GM21528 (cell line): ENCODE data around the gene SLC6A19.
"Not testable (repeated sequence)": the region's sequence is repeated elsewhere in the genome, so short reads cannot be mapped to it uniquely, and the experiment has no call there.

Source experiments
- ATAC-seq: cut with Tn5 transposase; IDR thresholded peaks from one replicate; pipeline ENCODE4 v1.9.1; 2021; ENCODE audit warnings: mild to moderate bottlenecking, moderate library complexity; ENCODE audit not compliant: unreplicated experiment, low FRiP score

SLC6A19 gene

DNA sequence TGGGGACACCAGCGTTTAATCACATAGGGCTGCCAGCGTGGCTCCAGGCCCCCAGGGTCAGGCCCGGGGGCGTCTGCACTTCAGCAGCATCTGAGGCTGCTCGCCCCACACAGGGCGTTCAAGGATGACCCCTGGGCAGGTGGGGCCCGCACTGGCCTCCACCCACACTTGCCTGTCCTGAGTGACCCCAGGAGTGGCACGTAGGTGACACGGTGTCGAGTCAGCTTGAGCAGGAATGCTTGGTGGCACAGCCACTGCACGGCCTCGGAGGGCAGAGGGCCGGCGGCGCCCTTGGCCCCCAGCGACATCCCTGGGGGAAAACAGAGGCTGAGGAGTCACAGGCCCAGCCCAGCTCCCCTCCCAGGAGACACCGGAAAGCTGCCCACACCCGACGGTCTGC, 52.8 kb downstream of the SLC6A19 start:
- no peak for ATAC-seq

DNA sequence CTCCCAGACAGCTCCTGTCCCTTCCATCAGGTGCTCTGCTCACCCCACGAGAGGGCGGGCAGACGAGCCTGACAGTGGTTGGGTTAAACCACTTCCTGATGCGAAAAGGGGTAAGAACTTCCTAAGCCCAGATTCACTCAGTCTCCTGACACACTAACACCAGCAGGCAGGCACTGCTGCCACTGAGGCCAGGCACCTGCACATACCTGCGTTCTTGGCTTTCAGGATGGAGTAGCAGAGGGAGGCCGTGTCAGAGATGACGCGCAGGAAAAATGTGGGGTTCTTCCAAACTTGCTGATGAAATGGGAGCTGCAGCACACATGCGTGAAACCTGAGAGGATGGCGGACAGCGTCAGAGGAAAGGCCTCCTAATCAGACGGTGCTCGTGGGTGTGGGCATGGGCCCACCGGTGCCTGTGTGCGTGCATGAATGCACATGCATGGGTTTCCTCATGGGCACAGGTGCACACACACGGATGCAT, 53.7 kb downstream of the SLC6A19 start:
- ATAC-seq = no peak

DNA sequence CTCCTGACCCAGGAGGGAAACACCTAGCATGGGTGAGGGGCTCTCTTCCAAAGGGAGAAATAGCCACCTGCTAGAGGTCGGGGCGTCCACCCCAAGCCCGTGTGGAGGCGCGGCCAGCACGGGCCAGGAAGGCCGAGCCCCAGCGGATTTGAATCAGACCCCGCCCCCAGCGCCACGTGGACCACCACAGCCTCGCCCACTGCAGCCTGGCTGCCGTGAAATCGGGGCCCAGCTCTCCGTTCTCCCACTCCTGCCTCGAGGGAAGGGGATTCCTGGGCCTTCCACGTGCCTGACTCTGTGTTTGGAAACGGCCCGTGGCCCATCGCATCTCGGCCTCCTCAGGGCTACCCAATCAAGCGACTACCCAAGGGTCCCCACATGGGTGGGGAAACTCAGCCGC, 55.4 kb downstream of the SLC6A19 start:
- no peak for ATAC-seq

DNA sequence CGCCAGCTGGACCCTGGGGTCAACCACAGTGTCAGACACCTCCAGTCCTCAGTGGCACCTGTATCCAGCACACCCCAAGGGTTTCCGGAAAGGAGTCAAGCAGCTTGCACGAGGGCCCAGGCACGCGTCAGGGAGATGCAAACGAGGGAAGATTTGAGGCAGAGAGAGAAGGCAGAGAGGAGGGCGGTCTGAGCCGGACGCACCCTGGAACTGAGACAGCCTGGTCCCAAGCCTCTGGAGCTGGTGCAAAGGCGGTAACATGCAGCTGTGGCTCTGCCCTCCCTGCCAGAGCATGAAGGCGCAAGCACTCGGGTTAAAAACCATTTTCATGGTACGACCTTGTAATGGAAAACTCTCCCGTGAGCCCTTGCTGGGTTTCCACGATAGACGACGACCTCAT, 56.0 kb downstream of the SLC6A19 start:
- ATAC-seq = no peak

DNA sequence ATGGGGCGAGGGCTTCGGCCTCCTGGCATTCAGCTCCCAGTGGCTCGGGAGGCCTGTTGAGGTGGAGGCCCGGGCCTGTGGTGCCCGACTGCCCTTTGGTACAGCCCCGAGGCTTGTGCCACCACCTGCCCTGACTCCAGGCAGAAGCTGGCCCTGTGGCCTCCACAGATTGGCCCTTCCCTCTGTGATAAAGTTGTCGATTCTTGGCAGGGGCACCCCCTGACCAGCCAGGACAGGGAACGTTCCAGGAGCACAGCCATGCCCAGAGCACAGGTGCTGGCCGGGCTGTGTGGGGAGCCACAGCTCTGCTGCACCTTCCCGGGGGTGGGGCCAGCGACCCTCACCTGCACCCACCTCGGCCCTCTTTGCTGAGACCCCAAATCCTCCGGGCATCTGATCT, 56.4 kb downstream of the SLC6A19 start:
- ATAC-seq = no peak

DNA sequence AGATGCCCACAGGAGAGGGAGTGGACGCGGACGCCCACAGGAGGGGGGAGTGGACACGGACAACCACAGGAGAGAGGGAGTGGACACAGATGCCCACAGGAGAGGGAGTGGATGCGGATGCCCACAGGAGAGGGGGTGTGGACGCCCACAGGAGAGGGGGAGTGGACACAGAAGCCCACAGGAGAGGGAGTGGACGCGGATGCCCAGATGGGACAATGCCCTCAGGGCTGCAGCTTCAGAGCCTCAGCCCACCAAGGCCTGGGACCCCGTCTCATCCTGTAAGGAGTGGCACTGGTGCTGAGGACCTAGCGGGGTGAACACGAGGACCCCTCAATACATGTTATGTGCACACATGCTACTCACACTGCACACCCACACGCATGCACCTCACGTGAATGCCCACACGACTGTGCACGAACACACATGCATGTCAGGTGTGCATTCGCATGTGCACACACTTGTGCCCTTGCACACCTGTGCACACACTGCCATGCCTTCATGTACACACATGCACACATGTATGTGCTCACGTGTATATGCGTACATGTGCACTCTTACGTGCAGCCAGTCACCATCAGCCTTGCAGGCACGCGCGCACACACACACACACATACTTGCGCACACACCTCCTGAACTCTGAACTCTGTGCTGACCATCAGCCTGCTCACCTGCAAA, 58.5 kb downstream of the SLC6A19 start:
- no peak for ATAC-seq

DNA sequence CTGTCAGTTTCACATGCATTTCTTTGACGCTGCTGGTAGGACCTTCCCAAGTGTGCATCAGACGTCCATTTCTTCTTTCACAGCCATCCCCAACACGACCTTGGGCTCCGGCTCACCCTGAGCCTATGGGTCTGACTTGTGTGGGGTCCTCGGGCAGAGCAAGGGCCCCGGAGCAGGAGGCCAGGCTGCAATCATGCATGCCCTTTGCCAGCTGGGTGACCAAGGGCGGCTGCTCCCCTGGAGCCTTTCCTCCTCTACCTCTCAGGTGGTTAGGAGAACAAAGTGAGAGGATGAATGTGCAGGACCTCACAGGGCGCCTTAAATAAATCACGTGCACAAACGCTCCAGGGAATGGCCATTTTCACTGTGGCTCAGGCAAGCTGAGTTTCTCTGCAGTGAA, 60.2 kb downstream of the SLC6A19 start:
- ATAC-seq = no peak

DNA sequence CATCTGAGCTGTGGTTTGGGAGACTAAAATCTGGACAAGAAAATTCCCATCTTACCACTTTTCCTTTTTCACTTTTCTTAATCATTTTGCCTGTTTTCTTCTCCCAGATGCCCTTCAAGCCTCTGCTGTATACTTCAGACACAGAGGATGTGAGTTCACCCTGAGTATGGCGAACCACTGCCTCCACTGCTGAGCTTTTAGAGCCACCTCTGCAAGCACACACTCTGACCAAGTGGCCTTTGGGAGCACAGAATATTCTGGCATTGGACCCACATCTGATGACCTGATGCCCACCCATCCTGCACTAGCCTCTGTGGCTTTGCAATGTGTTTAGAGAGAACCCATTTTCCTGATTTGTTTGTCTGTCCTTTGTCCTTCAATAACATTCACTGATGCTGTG, 61.0 kb downstream of the SLC6A19 start:
- ATAC-seq = no peak

DNA sequence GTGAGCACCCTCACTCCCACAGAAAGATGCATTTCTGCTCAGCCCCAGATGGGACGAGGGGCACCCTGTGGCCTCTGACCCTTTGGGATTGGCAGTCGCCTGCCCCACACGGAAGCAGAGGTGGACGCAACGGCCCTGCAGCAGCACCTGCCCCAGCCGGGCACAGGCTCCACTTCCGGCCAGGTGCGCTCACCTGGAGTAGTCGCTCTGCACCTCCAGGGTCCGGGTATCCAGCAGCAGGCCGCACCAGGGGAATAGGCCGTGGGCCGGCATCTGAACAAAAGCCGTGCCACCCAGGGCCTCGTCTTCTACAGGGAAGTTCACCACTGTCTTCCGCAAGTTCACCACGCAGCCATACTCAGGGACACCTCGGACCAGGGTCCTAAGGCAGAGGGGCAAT, 62.8 kb downstream of the SLC6A19 start:
- ATAC-seq = no peak

DNA sequence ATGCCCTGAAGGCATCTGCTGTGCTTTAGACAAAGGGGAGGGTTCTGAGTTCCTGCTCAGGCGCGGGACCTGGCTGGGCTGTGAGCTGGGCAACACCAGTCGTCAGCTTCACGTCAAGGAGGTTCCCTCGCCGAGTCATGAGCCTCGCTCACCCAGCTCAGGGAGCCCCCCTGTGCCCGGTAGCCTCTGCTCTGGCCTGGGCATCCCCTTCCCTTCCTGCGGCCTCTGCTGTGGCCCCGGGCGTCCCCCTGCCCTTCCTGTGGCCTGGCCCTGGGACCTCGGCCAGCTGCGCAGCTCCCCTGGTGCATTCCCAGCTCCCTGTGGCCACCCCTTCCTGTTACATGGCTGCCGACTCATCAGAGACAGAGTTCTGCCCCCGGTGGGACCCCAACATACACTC, 63.6 kb downstream of the SLC6A19 start:
- ATAC-seq = no peak

DNA sequence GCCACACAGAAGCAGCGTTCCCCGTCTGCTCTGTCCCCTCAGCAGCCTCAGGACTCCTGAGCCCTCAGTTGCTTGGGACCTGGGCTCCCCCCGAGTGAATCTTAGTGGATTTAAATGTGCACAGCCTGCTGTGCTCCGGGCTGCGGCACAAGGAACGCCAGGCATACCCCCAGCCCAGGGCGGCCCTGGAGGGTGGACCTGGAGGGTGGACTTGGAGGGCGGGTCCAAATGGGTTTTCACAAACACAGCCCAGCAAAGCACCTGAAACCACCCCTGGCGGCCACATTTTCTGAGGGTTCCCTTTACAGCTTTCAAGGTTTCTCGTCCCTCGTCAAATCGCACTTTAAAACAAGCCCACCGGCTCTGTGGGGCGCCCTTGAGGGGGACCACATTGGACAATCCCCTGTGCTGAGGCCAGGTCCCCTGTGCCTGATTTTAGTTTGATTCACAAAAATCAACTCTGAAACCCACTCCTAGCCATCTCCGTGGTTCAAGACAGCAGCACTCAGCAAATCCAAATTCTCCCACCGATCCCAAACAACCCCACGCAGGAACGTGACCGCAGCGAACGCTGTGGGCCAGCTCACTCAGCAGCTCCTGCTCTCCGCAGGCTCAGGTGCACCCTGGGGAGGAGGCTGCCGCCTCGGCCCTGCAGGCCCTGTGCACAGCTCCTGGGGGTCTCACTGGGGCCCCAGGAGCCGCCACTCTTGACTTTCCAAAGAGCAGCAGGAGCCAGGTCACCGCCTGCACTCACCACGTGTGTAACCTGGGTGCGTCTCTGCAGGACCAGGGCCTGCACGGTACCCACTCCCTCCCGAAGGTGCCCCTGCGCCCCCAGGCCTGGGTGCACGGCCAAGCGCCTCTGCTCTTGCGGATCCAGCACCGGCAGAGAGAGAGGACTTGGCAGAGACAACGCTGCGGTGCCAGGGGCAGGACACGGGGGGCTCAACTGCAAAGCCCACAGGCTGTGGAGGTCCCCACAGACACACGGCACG, 64.4 kb downstream of the SLC6A19 start:
- no peak for ATAC-seq

DNA sequence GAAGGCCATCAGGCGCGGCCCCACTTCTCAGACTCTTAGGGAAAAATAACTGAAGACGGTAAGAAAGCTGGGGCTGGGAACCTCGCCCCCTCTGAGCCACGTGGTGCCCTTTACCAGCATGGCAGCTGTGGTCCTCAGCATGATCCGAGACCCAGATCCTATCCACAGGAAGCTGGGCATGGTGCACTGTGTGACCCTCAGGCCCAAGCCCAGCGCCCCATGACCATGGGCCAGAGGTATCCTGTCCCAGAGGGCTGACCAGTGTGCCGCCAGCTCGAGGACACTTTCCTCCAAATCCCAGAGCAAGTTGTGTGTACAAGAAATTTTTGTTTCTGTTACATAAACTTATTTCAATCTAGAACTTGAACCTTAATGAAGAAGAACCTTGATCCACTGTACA, 65.4 kb downstream of the SLC6A19 start:
- no peak for ATAC-seq

DNA sequence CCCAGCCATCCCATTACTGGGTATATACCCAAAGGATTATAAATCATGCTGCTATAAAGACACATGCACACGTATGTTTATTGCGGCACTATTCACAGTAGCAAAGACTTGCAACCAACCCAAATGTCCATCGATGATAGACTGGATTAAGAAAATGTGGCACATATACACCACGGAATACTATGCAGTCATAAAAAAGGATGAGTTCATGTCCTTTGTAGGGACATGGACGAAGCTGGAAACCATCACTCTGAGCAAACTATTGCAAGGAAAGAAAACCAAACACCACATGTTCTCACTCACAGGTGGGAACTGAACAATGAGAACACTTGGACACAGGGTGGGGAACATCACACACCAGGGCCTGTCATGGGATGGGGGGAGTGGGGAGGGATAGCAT, 66.1 kb downstream of the SLC6A19 start:
- ATAC-seq = not testable (repeated sequence)

DNA sequence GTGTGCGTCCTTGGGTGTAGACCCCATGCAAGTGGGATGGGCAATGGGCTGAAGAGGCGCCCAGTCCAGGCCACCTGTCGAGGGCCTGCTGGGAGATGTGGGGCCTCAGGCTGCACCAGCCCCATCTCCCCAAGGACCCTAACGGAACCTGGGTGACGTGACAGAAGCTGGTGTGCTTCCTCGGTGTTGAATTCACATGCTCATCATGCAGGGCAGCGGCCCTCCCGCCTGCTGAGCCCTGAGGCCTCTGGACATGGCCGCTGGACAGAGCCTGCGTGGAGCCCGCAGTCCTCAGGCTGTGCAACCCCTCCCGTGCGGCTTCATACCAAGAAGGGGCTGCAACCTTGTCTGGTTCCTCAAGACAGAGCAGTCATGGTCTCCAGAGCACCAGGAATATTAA, 66.7 kb downstream of the SLC6A19 start:
- no peak for ATAC-seq

DNA sequence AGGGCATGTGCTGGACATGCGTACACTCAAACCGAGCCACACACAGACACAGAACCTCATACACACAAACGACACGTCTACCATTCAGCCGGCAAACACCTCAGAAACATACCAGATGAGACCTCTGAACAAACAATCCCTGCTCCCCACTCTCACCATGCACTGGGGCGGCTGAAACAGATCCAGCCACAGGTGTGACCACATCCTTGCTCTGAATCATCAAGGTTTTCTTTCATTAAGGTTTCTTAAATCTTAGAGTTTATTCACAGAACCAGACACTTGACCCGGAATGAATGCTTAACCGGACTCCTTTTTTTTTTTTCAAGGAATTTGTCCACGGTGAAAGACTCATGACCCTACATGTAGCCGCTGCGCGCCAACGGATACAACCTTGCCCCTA, 67.3 kb downstream of the SLC6A19 start:
- ATAC-seq = no peak

DNA sequence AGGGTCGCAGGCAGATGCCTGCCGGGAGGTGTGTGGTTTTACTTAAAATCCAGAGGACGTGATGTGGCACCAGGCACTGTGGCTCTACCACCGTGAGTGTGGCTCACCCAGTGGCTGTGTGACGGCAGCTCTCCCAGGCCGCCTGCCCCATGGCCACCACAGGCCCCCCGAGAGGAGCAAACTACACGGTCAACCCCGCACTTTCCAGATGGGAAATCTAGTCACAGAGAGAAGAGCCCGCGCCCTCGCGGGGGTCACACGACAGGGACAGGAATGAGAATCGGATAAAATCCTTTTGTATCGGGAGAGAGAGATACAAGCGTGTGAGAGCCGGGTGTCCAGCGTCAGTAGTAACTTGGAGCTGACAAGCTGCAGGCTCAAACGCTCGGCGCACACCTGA, 69.0 kb downstream of the SLC6A19 start:
- ATAC-seq = no peak

DNA sequence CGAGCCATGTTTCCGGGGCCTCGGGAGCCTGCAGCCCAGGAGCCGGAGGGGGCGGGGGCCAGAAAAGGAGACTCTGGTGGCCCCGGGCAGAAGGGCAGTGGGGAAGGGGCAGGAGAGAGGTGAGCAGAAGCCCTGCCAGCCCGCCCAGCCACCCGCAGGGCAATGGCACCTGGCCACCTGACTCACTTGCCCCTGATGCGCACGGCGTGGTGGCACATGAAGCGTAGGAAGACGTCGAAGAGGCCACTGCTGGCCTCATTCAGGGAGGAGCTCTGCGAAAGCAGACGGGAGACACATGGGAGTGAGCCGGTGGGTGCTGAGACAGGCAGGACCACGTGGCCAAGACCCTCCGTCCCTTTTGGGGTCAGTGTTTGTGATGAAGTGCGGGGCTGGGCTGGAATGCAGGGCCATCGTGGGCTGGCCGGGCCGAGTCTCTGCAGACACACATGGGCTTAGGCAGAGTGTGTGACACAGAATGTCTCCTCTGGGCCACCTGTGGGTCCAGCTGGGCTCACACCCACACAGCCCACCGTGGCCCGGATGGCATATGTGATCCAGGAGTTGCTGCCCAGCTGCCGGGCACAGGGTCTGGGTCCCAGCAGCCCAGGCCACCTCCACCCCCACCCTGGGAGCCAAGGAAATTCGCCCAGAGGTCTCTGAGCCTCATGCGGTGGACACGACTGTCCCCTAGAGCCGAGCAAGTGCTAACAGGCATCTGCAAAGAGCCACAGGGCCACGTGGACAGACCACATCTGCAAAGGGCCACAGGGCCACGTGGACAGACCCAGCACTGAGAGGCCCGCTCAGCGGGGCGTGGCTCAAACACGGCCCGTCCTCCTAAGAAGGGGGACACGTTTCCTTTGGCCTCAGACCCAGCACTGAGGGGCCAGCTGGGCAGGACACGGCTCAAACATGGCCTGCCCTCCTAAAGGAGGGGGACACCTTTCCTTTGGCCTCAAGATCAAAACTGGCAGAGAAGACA, 69.8 kb downstream of the SLC6A19 start:
- no peak for ATAC-seq

DNA sequence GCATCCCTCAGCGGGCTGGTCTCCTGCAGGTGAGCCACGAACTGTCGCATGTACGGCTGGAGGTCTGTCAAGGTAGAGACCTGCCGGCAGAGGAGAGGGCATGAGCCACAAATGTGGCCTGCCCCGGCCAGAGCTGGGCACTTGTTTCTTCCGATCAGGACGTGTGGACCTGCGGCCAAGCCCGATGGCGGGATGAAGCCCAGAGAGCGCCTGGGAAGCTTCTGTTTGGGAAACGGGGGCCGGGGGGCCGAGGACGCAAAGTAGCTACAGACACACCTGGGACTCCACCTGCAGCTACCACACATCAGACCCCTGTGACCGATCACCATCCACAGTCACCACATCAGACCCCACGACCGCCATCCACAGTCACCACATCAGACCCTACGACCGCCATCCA, 70.8 kb downstream of the SLC6A19 start:
- ATAC-seq = no peak

DNA sequence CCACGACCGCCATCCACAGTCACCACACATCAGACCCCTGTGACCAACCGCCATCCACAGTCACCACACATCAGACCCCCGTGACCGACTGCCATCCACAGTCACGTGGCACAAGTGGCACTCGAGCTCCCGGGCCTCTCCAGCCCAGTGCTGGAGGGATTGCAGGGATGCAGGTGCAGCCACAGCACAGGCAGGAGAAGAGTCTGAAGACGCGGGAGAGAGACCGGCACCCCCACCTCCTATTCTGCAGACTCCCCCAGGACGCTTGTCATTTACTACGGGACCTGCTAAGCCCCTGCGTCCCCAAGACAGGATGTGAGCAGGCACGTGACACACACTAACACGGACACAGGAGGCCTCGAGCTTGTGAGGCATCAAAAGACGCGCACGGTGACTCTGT, 72.3 kb downstream of the SLC6A19 start:
- ATAC-seq = no peak

DNA sequence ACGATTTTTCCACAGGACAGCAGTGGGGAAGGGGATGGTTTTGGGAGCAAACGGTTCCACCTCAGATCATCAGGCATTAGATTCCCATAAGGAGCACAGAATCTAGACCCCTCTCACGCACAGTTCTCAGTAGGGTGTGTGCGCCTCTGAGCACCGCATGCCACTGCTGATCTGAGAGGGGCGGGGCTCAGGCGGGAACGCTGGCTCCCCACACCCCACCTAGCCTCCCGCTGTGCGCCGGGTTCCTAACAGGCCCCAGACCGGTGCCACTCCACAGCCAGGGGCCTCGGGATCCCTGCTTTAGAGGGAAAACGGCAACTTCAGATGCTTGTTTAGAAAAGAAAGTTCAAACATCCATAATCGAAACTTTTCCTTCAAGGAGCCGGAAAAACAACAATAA, 73.1 kb downstream of the SLC6A19 start:
- no peak for ATAC-seq
